ENCODE data around the gene LBX2. TPM values are rescaled to one million over a fixed set of nuclear protein-coding genes. Genes with fewer than 3 reads are reported as not detected.

LBX2 gene
- total RNA-seq, 1 experiment from 2014 or later = 10.1 TPM

- RAD21 ChIA-PET (ENCODE audit: low non-redundant PET in 1 of 2, low total read pairs in 2 of 2, uncharacterized antibody in 2 of 2, unreplicated experiment in 2 of 2) = interaction anchor here in 1 of 2 experiments (0.7 kb wide), 1 partner anchor 16 kb away, joined by 3 read pairs; no protein-coding TSS in a partner anchor
- POLR2A ChIA-PET = interaction anchor here (1.2 to 2.0 kb wide), 6 partner anchors 9 to 49 kb away, joined by 3 to 21 read pairs (median 8); partner anchors contain the start of genes MRPL53 and PCGF1
- DNase-seq (ENCODE audit: low read depth, low spot score) (no peak), ATAC-seq (no peak)
- BruUV-seq (replicated peaks) = no TSS peak
- peaks cover 12 to 42% of the 10 kb centered on the region in 2 experiments for H3K4me1 ChIP-seq (ENCODE audit: control insufficient read depth in 1 of 2, insufficient read depth in 2 of 2, low read length in 2 of 2)
- intact Hi-C loops (cut with micrococcal nuclease) = loop anchor here (1.0 to 10.0 kb wide), 2 partner anchors 24 to 1224 kb away; partner anchors contain the start of genes CCT7, PRADC1 and TTC31
- peak overlapping the region; percentile 70 to 98 for H3K4me3 ChIP-seq (replicated peaks in 1 of 2; ENCODE audit: low read depth in 1 of 2, low read length in 2 of 2)
- H2AFZ ChIP-seq (ENCODE audit: low read depth, low read length, poor library complexity, severe bottlenecking) = no peak overlapping the region
- H3K9ac ChIP-seq (ENCODE audit: low read length) = peak overlapping the region; percentile 82
- H3K4me2 ChIP-seq (ENCODE audit: low read length) = peak overlapping the region; percentile 98
- H3K27me3 ChIP-seq (ENCODE audit: insufficient read depth, low read length) = no peaks in the 10 kb centered on the region
- no peaks in the 10 kb centered on the region for H3K9me2 ChIP-seq (ENCODE audit: insufficient read depth)
- TF ChIP-seq, protein P1, sequence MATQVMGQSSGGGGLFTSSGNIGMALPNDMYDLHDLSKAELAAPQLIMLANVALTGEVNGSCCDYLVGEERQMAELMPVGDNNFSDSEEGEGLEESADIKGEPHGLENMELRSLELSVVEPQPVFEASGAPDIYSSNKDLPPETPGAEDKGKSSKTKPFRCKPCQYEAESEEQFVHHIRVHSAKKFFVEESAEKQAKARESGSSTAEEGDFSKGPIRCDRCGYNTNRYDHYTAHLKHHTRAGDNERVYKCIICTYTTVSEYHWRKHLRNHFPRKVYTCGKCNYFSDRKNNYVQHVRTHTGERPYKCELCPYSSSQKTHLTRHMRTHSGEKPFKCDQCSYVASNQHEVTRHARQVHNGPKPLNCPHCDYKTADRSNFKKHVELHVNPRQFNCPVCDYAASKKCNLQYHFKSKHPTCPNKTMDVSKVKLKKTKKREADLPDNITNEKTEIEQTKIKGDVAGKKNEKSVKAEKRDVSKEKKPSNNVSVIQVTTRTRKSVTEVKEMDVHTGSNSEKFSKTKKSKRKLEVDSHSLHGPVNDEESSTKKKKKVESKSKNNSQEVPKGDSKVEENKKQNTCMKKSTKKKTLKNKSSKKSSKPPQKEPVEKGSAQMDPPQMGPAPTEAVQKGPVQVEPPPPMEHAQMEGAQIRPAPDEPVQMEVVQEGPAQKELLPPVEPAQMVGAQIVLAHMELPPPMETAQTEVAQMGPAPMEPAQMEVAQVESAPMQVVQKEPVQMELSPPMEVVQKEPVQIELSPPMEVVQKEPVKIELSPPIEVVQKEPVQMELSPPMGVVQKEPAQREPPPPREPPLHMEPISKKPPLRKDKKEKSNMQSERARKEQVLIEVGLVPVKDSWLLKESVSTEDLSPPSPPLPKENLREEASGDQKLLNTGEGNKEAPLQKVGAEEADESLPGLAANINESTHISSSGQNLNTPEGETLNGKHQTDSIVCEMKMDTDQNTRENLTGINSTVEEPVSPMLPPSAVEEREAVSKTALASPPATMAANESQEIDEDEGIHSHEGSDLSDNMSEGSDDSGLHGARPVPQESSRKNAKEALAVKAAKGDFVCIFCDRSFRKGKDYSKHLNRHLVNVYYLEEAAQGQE (IDR thresholded peaks at IDR 0.05; ENCODE audit: low read depth) = no peak
- H3K79me2 ChIP-seq (ENCODE audit: insufficient read depth, low read length) = peaks cover 17% of the 10 kb centered on the region; the same call in 1 of the 2 replicates
- H4K20me1 ChIP-seq (ENCODE audit: insufficient read depth) = no peaks in the 10 kb centered on the region
- peak overlapping the region; percentile 55 for H3K27ac ChIP-seq (ENCODE audit: low read depth, low read length)
- CTCF ChIA-PET = interaction anchor here (1.2 kb wide), 2 partner anchors 15 to 632 kb away, joined by 3 to 6 read pairs; no protein-coding TSS in a partner anchor
- no peaks in the 10 kb centered on the region for H3K9me3 ChIP-seq (ENCODE audit: control insufficient read depth in 1 of 2, insufficient read depth in 1 of 2, low read depth in 1 of 2, low read length in 2 of 2)
- H3K36me3 ChIP-seq (ENCODE audit: control insufficient read depth in 1 of 2, insufficient read depth in 2 of 2, low read length in 2 of 2) = peaks cover 6 to 19% of the 10 kb centered on the region in 2 experiments; a peak in 2 of 4 replicates
Measured at GRCh38 chr2:74458938-74459363, 40.5 kb downstream of the LBX2 start.
